Measurements from ENCODE around the gene TBCB.
A peak's percentile ranks its signal among the peaks of the same experiment; 100 is the strongest.
"Not testable (repeated sequence)": the region's sequence is repeated elsewhere in the genome, so short reads cannot be mapped to it uniquely, and the experiment has no call there.

TBCB gene, protein sequence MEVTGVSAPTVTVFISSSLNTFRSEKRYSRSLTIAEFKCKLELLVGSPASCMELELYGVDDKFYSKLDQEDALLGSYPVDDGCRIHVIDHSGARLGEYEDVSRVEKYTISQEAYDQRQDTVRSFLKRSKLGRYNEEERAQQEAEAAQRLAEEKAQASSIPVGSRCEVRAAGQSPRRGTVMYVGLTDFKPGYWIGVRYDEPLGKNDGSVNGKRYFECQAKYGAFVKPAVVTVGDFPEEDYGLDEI

DNA sequence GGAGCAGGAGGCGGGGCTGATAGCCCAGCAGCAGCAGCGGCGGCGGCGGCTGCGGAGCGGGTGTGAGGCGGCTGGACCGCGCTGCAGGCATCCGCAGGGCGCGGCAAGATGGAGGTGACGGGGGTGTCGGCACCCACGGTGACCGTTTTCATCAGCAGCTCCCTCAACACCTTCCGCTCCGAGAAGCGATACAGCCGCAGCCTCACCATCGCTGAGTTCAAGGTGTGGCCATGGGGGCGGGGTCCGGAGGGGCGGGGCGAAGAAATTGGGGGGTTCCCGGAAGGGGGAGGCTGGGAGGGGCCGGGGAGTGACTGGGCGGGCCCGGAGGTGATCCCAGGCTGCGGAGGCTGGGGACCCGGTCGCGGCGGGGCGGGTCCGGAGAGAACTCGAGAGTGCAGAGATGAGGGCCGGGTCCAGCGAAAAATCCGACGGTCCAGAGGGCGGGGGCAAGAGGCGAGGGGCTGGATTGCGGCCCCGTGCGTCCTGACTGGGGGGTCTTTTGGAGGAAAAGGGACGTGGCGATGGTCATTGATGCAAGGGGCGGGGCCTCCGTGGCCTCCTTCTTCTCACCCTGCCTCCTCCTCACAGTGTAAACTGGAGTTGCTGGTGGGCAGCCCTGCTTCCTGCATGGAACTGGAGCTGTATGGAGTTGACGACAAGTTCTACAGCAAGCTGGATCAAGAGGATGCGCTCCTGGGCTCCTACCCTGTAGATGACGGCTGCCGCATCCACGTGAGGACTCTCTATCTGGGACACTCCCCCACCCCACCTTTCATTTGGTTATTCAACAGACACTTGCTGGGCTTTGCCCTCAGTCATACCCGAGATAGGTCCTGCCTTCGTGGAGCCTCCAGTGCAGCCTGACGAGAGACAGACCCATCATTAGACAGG, at the start of gene TBCB:
Gene TBCB (plus strand): TSS at position 16 of the 891 bp plus-strand sequence. CDS start 93 bp downstream, at position 109.
- DNase-seq (ENCODE audit: low read depth in 1 of 2, low spot score in 1 of 2) = peak; percentile 82 to 83

DNA sequence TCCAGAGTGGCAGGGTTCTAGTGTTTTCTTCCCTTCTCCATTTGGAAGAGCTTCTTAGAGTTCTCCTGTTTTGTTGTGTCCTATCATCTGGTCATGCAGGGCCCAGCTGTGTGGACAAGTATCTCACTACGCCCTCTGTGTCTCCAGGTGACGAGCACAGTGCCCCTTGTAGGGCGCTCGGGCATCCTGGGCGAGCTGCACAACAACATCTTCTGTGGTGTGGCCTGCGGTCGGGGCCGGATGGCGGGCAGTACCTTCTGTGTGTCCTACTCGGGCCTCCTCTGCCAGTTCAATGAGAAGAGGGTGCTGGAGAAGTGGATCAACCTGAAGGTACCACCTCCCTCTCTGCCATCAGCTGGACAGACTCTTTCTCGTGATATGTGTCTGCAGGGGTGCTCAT, 47.6 kb upstream of the TBCB start:
- no peak for DNase-seq (ENCODE audit: low read depth in 1 of 2, low spot score in 1 of 2)

DNA sequence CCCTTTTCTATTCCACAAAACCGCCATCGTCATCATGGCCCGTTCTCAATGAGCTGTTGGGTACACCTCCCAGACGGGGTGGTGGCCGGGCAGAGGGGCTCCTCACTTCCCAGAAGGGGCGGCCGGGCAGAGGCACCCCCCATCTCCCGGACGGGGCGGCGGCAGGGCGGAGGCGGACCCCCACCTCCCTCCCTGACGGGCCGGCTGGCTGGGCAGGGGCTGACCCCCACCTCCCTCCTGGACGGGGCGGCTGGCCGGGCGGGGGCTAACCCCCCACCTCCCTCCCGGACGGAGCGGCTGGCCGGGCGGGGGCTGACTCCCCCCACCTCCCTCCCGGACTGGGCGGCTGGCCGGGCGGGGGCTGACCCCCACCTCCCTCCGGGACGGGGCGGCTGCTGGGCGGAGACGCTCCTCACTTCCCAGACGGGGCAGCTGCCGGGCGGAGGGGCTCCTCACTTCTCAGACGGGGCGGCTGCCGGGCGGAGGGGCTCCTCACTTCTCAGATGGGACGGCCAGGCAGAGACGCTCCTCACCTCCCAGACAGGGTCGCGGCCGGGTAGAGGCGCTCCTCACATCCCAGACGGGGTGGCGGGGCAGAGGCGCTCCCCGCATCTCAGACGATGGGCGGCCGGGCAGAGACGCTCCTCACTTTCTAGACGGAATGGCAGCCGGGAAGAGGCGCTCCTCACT, 46.3 kb upstream of the TBCB start:
- not testable (repeated sequence) for DNase-seq (ENCODE audit: low read depth in 1 of 2, low spot score in 1 of 2)

DNA sequence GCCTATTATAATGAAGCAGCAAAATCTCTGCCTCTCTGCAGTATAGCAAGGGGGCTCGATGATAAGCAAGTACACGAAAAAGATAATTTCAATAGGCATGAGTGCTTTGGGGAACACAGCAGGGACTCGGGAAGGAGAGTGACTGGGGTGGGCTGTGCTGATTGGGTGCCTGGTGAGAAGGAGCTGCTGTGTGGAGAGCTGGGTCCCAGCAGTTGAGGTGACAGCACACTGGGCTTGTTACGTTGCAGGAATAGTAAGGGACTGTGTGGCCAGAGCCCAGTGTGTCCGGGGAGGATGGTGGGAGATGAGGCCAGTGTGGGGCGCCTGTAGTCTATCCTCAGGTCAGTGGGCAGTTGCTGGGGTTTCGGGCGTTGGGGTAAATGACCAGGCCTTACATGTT, 43.2 kb upstream of the TBCB start:
- no peak for DNase-seq (ENCODE audit: low read depth in 1 of 2, low spot score in 1 of 2)

DNA sequence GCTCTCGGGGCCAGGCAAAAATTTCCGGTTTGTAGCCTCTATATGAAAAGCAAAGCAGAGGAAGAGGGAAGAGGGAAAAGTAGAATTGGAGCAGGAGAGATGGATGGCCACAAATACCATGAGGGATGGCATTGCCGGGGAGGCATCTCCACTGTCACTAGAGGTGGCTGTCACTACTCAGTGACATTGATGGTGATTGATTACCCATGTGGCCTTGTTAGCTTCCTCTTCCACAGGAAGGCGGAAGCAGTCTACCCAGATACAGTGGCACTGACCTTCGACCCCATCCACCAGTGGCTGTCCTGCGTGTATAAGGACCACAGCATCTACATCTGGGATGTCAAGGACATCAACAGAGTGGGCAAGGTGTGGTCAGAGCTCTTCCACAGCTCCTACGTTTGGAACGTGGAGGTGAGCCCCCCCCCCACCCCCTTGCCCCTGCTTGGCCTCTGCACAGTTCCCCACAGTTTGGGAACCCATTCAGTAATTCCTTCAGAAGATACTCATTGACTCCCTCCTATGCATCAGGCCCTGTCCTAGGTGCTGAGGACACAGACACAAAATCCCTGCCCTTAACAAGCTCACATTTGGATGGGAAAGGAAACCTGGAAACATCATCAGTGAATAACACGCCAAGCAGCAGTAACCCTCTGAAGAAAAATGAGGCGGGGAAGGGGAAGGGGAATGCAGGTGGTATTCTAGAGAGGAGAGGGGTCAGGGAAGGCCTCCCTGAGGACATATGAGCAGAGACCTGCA, 42.0 kb upstream of the TBCB start:
- DNase-seq (ENCODE audit: low read depth in 1 of 2, low spot score in 1 of 2) = no peak

DNA sequence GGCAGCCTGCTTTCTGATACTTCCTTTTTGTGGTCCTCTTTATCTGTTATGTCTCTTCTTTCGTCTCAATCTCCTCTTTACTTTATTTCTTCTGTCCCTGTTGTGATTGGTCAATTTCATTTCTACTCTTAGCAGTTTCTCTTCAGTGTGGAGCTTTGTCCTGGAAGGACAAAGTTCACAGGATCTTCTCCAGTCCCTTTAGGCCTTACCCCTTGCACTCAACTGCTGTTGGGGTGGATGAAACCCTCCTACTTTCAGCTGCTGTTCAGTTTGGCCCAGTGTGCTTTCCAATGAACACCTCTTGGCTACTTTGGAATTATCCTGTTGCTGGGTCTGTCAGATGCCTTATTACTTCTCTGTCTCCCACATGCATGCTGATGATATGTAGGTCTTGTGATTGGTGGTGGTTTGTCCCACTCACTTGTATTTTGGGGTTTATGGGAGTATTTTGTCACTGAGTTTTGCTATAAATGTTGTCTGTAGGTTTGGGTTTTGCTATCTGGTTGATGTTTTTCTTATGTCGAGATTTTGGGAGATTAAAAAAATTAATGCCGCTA, 35.8 kb upstream of the TBCB start:
- DNase-seq (ENCODE audit: low read depth in 1 of 2, low spot score in 1 of 2) = no peak

DNA sequence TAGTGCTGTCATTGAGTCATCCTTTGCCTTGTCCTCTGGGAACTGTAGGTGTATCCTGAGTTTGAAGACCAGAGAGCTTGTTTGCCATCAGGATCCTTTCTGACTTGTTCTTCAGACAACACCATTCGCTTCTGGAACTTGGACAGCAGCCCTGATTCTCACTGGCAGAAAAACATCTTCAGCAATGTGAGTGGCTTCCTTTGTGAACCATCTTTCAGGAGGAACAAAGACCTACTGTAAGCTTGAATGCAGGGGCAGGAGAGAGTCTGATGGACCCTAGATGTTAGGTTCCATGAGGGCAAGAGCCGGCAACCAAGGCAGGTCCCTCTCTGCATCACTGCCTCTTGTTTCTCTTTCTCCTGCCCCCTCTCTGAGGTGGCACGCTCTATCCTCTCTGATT, 33.9 kb upstream of the TBCB start:
- no peak for DNase-seq (ENCODE audit: low read depth in 1 of 2, low spot score in 1 of 2)

DNA sequence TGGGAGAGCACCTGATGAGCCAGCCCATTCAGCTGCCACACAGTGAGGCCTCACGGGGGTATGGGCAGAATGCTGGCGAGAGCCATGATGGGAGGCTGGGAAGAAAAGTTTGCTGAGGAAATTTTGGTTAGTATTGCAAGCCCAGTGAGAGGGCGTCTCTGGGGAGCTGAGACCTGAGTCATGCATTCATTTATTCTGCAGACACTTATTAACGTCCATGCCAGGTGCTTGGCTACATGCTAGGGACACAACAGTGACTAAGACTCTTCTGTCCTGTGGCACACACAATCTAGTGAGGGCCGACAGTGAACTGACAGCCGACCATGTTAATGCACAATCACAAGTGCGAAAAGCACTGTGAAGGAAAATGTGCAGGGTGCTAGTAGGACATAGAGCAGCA, 33.4 kb upstream of the TBCB start:
- no peak for DNase-seq (ENCODE audit: low read depth in 1 of 2, low spot score in 1 of 2)

DNA sequence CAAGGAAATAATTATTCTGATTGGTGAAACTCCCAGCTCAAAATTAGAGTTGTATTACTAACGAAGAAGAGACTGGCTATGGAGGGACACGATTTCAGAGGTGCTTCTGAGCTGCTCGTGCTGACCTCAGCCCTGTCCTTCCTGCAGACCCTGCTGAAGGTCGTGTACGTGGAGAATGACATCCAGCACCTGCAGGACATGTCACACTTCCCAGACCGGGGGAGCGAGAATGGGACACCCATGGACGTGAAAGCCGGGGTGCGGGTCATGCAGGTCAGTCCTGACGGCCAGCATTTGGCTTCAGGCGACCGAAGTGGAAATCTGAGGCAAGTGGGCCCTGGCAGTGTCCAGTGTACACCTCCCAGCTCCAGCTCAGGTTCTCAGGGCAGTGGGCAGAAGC, 32.4 kb upstream of the TBCB start:
- DNase-seq (ENCODE audit: low read depth in 1 of 2, low spot score in 1 of 2) = no peak

DNA sequence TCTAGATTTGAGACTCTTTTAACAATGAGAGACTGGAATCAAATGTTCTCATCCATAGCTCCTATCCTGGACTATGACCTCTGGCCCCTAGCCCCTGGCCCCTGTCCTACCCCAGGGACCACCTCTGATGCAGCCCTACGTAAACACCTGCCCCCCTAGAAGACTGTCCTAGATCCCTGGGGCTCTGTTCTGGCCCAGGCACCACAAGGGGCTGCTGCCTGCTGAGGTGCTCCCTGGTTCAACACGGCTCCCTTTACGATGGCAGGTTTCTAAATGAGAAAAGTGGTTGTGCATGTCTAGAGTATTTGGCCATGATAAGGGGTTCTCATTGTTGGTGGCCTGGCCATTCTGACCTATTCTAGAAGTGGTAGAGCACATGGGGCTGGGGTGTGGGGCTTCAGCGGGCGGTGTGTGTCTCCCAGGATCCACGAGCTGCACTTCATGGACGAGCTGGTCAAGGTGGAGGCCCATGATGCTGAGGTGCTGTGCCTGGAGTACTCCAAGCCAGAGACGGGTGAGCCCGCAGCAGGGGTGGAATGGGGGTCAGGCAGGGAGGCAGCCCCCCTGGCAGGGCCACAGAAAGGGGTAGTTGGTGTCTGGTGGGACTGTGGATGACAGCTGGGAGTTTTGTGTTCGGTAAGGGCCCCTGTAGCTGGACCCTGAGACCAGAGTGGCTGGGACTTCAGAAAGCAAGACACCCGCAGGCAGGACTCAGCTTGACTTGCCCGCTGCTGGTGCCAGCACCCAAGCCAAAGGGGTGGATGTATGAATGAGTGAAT, 30.8 kb upstream of the TBCB start:
- DNase-seq (ENCODE audit: low read depth in 1 of 2, low spot score in 1 of 2) = no peak

DNA sequence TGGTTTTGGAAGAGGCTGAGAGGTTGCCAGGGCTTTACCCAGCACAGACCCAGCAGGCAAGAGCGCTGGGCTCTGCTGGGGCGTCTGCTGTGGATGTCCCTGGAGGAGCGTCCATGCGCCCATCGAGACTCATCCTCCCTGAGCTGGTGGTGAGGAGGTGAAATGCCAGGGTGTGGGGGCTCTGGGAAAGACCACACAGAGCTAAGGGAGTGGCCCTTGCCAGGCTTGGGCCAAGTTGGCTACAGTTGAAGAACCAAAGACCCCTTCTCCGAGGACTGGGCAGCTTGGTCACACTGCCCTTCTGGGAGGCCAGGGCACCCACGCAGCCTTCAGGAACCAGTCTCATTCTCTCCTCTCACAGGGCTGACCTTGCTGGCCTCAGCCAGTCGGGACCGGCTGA, 28.9 kb upstream of the TBCB start:
- no peak for DNase-seq (ENCODE audit: low read depth in 1 of 2, low spot score in 1 of 2)

DNA sequence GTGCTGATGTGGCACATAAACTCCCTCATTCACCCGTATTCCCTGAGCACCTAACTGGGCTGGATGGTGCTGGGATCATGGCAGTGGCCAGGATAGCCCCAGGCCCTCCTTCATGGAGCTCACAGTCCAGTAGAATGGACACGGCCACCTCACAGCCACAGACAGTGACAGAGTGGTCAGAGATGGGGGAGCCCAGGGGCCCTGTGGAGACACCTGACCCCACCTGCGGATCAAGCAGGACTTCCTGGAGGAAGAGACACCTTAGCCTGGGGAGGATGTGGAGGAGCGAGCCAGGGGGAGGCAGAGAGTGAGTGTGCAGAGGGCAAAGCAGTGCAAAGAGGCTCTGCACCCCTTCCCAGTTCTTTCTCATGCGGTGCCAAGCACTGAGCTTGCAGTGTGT, 25.4 kb upstream of the TBCB start:
- DNase-seq (ENCODE audit: low read depth in 1 of 2, low spot score in 1 of 2) = no peak

DNA sequence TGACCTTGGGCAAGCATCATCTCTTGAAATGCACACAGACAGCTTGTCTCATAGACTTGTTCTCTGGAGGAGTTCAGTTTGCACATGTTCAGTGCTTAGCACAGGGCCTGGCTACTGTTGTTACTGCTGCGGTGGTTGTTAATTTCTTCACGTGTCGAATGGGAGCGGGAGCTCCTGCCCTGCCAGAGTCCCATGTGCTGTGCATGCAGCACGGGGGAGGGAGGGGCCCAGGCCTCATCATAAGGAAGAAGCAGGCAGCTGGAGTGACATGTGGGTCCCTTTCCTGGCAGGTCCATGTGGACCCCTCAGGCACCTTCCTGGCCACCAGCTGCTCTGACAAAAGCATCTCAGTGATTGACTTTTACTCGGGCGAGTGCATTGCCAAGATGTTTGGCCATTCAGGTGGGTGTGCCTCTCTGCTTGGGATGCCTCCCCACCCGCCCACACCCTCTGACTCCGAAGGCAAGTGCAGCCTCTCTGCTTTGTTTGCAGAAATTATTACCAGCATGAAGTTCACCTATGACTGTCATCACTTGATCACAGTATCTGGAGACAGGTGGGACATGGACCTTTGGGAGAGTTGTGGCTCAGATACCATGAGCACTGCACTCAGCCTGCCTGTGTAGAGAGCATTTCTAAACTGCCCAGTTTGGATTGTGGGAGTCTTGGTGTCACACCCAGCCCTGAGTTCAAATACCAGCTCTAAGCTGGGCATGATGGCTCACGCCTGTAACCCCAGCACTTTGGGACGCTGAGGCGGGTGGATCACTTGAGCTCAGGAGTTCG, 24.2 kb upstream of the TBCB start:
- DNase-seq (ENCODE audit: low read depth in 1 of 2, low spot score in 1 of 2) = no peak

DNA sequence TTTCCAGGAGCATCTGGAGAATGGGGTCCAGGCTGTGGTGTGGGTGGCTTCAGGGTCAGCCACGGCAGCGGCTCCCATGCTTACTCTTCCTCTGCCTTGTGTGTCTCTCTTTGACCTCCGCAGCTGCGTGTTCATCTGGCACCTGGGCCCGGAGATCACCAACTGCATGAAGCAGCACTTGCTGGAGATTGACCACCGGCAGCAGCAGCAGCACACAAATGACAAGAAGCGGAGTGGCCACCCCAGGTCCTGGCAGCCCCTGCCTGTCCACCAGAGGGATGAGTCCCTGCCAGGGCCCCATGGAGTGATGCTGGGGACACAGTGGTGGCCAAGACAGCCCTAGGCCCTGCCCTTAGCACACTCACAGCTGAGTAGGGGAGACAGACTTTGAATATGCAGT, 22.7 kb upstream of the TBCB start:
- no peak for DNase-seq (ENCODE audit: low read depth in 1 of 2, low spot score in 1 of 2)

DNA sequence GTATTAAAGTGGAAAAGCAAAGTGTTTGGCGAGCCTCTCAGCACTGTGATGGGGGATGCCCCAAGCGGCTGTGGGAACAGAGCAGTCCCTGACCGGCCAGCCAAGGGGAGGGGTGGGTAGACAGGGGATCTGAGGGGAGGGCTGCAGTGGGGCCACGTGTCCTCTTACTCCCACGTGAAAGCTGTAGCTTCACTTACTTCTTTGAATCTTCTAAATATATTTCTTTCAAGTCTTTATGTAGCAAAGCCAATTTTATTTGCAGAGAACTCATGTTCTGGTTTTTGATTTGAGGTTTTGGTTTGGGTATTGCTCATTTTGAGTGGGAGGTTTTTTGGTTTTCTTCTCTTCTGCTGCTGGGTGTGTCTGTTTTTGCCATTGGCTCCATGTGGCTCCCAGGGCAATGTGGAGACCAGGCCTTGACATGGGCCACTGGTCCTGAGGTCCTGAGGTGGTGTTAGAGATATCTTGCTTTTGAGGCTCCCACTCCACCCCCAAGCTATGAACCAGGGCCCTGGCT, 22.1 kb upstream of the TBCB start:
- DNase-seq (ENCODE audit: low read depth in 1 of 2, low spot score in 1 of 2) = no peak

DNA sequence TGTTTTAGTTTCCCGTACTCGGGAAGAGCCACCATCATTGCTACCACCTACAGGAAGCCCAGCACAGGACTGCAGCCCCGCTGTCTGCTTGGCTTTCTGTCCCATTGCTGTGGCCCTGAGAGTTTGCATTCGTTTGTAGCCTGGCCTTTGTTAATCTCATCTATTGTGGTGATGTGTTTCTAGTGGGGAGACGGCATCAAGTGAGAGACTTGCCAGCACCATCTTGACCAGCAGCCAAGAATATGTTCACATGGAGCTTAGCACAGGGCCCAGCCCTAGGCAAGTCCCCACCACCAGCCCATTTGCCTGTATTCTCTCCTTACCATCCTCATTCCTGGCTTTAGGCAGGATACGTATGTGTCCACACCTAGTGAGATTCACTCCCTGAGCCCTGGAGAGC, 21.6 kb upstream of the TBCB start:
- no peak for DNase-seq (ENCODE audit: low read depth in 1 of 2, low spot score in 1 of 2)

DNA sequence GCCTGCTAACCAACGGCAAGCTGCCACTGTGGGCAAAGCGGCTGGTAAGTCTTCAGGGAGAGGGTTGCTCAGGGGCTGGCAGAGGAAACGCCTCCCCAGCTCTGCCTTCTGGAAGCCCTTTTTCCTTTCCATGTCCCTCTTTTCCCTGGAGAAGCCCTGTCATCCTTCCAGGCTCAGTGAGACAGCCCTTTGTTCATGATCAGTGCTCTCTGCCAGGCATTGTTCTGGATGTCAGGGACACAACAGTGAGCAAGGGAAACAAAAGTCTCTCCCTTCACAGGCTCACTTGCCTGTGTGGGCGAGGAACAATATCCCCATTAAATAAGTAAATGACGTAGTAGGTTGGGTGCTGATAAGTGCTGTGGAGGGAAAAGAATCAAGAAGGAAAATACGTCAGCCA, 18.2 kb upstream of the TBCB start:
- no peak for DNase-seq (ENCODE audit: low read depth in 1 of 2, low spot score in 1 of 2)

DNA sequence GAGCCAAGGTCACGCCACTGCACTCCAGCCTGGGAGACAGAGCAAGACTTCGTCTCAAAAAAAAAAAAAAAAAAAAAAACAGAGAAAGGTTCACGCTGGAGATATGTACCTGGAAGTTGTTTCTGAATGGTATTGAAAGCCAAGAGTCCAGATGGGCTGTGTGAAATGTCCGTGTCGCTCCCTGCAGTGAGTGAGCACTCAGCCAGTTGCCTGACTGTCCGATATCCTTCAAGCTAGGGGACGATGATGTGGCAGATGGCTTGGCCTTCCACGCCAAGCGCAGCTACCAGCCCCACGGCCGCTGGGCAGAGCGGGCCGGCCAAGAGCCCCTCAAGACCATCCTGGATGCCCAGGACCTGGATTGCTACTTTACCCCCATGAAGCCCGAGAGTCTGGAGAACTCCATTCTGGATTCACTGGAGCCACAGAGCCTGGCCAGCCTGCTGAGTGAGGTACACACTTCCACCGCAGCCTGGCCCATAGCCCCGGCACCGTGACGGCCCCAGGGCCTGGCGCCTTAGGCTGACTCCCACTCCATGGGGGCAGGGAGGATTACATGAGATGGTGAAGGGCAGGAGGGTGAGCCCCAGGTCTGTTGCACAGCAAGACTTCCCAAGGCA, 16.0 kb upstream of the TBCB start:
- no peak for DNase-seq (ENCODE audit: low read depth in 1 of 2, low spot score in 1 of 2)

DNA sequence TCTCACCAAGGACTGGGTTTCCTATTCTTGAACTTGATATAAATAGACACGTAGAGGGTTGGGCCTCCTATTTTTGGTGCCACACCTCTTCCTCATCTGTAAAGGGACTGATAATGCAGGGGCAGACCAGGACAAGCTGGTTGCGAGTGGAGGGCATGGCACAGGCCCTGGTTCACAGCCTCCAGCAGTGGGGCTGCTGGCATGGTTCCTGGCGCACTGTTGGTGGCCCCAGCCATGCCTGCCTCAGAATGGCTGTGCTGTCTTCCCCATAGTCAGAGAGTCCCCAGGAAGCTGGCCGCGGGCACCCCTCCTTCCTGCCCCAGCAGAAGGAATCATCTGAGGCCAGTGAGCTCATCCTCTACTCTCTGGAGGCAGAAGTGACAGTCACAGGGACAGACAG, 14.8 kb upstream of the TBCB start:
- DNase-seq (ENCODE audit: low read depth in 1 of 2, low spot score in 1 of 2) = no peak

Measured in activated T-helper 1 cell treated with anti-CD3 and anti-CD28 coated beads, Interleukin-2, amount 50 U/mL, for 16 hours (primary cell).